OCI-LY1 (cell line): ENCODE measurements around the gene IFT27.

Experiments used
- H2AFZ ChIP-seq: fragments of 200-600 bp; sonication (generic), shearing (Covaris generic); 2 replicates; pipeline ENCODE4 v1.6.0; 2014; ENCODE audit warnings: antibody characterized with exemption, mild to moderate bottlenecking, low read length
- H3F3A ChIP-seq: fragments of 200-600 bp; sonication (generic), shearing (Covaris generic); 2 replicates; pipeline ENCODE4 v1.6.0; 2014; ENCODE audit warnings: mild to moderate bottlenecking, antibody characterized with exemption, low read length, moderate library complexity; ENCODE audit not compliant: insufficient read depth
- H3K27ac ChIP-seq: fragments of 200-600 bp; sonication (generic); 2 replicates; pipeline ENCODE4 v1.5.1; 2014; ENCODE audit warnings: low read length, mixed run types, mild to moderate bottlenecking, low read depth; ENCODE audit not compliant: poor library complexity, severe bottlenecking
- H3K27me3 ChIP-seq: fragments of 200-600 bp; sonication (generic); 2 replicates; pipeline ENCODE4 v1.6.0; 2014; ENCODE audit warnings: antibody characterized with exemption, mild to moderate bottlenecking, low read length, moderate library complexity; ENCODE audit not compliant: insufficient read depth
- H3K36me3 ChIP-seq: fragments of 200-600 bp; sonication (generic); 2 replicates; pipeline ENCODE4 v1.6.1; 2014; ENCODE audit warnings: mild to moderate bottlenecking, antibody characterized with exemption, low read length, moderate library complexity, mixed read lengths; ENCODE audit not compliant: insufficient read depth
- H3K4me1 ChIP-seq: fragments of 200-600 bp; sonication (generic); 2 replicates; pipeline ENCODE4 v1.5.1; 2014; ENCODE audit warnings: mild to moderate bottlenecking, low read length, moderate library complexity; ENCODE audit not compliant: insufficient read depth, severe bottlenecking
- H3K4me2 ChIP-seq: fragments of 200-600 bp; sonication (generic), shearing (Covaris generic); 2 replicates; pipeline ENCODE4 v1.6.1; 2014; ENCODE audit warnings: low read length
- H3K4me3 ChIP-seq: fragments of 200-600 bp; sonication (generic); 2 replicates; pipeline ENCODE4 v1.5.1; 2014; ENCODE audit warnings: low read length, low read depth, mild to moderate bottlenecking, mixed read lengths; ENCODE audit not compliant: poor library complexity, severe bottlenecking
- H3K79me2 ChIP-seq: fragments of 200-600 bp; shearing (Covaris generic); 2 replicates; pipeline ENCODE4 v1.6.1; 2016; ENCODE audit warnings: mixed run types, low read length, mixed read lengths; ENCODE audit not compliant: insufficient read depth
- H3K9ac ChIP-seq: fragments of 200-600 bp; sonication (generic), shearing (Covaris generic); 2 replicates; pipeline ENCODE4 v1.6.1; 2014; ENCODE audit warnings: mild to moderate bottlenecking, low read length, mixed read lengths
- H3K9me2 ChIP-seq: fragments of 200-600 bp; sonication (generic), shearing (Covaris generic); 2 replicates; pipeline ENCODE4 v1.6.1; 2014; ENCODE audit warnings: low read depth, mild to moderate bottlenecking, low read length, mixed read lengths
- H3K9me3 ChIP-seq: fragments of 200-600 bp; shearing (Covaris generic); 2 replicates; pipeline ENCODE4 v1.6.1; 2014; ENCODE audit warnings: low read length, mixed read lengths
- H4K20me1 ChIP-seq: fragments of 200-600 bp; sonication (generic), shearing (Covaris generic); 2 replicates; pipeline ENCODE4 v1.6.0; 2016; ENCODE audit warnings: mild to moderate bottlenecking, low read length; ENCODE audit not compliant: insufficient read depth
- EZH2 ChIP-seq: fragments of 200-600 bp; sonication (generic), shearing (Covaris generic); IDR thresholded peaks from 2 replicates; pipeline ENCODE4 v1.8.0; 2017; ENCODE audit warnings: borderline replicate concordance, mixed run types, mild to moderate bottlenecking, antibody characterized with exemption, low read length, moderate library complexity, mixed read lengths
- TF ChIP-seq, protein P1 (sequence below): fragments of 200-600 bp; sonication (generic), shearing (Covaris generic); IDR thresholded peaks from 2 replicates; pipeline ENCODE4 v1.5.1; 2017; ENCODE audit warnings: mild to moderate bottlenecking, antibody characterized with exemption, low read length, moderate library complexity, mixed read lengths

IFT27 gene

DNA sequence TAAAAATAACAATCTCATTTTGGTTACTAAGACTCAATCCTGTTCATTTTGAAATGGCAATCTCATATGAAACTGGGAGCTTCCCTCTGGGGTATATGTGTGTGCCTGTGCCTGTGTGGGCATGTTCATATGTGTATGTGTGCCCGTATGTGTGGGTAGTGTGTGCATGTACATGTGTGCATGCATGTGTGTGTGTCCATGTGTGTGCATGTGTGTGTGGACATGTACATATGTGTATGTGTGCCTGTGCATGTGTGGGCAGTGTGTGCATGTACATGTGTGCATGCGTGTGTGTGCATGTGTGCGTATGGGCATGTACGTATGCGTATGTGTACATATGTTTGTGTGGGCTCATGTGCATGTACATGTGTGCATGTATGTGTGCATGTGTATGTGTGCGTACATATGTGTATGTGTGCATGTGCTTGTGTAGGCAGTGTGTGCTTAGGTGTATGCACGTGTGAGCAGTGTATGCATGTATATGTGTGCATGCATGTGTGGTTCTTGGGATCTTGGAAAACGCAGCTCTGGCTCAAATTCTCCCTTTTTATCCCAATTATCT is 47.9 kb downstream of the IFT27 start:
- Histone ChIP-seq H3K27me3 (no peaks in the 10 kb centered on the region; the same call in 1 of the 2 replicates), H3K79me2 (no peaks in the 10 kb centered on the region), H3K9me2 (no peaks in the 10 kb centered on the region), H3K4me2 (no peak overlapping the region), H2AFZ (no peak overlapping the region), H3K9ac (no peak overlapping the region), H3F3A (no peaks in the 10 kb centered on the region), H3K4me1 (no peaks in the 10 kb centered on the region), H3K27ac (no peak overlapping the region), H3K4me3 (no peak overlapping the region), H3K9me3 (no peaks in the 10 kb centered on the region), H3K36me3 (no peaks in the 10 kb centered on the region), H4K20me1 (no peaks in the 10 kb centered on the region)
- TF ChIP-seq, protein P1, sequence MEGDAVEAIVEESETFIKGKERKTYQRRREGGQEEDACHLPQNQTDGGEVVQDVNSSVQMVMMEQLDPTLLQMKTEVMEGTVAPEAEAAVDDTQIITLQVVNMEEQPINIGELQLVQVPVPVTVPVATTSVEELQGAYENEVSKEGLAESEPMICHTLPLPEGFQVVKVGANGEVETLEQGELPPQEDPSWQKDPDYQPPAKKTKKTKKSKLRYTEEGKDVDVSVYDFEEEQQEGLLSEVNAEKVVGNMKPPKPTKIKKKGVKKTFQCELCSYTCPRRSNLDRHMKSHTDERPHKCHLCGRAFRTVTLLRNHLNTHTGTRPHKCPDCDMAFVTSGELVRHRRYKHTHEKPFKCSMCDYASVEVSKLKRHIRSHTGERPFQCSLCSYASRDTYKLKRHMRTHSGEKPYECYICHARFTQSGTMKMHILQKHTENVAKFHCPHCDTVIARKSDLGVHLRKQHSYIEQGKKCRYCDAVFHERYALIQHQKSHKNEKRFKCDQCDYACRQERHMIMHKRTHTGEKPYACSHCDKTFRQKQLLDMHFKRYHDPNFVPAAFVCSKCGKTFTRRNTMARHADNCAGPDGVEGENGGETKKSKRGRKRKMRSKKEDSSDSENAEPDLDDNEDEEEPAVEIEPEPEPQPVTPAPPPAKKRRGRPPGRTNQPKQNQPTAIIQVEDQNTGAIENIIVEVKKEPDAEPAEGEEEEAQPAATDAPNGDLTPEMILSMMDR = no peak
- no peak for TF ChIP-seq EZH2

DNA sequence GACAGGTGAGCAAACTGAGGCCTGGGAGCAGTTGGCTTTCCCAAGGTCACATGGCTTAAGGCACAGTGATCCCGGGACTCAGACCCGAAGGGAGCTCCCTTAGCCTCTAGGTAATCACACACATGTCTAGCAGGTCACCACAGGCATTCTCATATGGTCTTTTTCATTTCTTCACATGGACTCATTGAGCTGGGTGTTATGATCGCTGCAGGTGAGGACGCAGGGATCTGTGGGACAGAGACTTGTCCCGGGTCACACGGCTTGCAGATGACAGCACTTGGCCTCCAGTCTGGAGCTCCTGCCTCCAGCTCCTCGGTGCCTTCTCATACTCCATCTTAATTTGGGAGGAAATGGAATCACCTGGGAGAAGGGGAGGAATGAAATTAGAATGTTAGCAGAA is 48.8 kb downstream of the IFT27 start:
- no peaks in the 10 kb centered on the region; the same call in 1 of the 2 replicates for H3K27me3 ChIP-seq
- TF ChIP-seq EZH2 = no peak
- TF ChIP-seq, protein P1 = no peak
- no peaks in the 10 kb centered on the region for H3K4me1 ChIP-seq
- H3K27ac ChIP-seq = no peak overlapping the region
- H3K4me3 ChIP-seq = no peak overlapping the region
- H3K4me2 ChIP-seq = no peak overlapping the region
- no peaks in the 10 kb centered on the region for H3F3A ChIP-seq
- no peaks in the 10 kb centered on the region for H3K79me2 ChIP-seq
- H3K9ac ChIP-seq = no peak overlapping the region
- H4K20me1 ChIP-seq = no peaks in the 10 kb centered on the region
- H3K9me2 ChIP-seq = no peaks in the 10 kb centered on the region
- no peaks in the 10 kb centered on the region for H3K36me3 ChIP-seq
- H3K9me3 ChIP-seq = no peaks in the 10 kb centered on the region
- H2AFZ ChIP-seq = no peak overlapping the region

DNA sequence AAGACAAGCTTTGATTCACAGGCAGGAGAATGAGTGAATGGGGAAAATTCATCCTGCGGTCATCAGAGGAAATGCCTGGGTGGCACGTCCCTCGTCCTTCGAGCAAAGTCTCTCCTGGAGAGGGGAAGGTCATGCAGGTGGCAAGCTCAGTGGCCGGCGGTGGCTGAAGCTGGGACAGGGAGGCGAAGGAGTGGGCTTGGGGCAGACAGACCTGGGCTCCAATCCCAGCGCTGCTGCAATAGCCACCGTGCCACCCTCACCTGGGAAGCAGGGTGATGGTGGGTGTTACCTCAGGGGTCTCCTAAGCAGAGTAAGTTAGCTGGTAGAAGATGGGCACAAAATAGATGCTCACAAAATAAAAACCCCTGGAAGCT is 49.9 kb downstream of the IFT27 start:
- H3K36me3 ChIP-seq = no peaks in the 10 kb centered on the region
- TF ChIP-seq EZH2 = no peak
- TF ChIP-seq, protein P1 = no peak

More for the DNA sequence above, 49.9 kb downstream of the IFT27 start:
- Histone ChIP-seq H4K20me1 (no peaks in the 10 kb centered on the region), H2AFZ (no peak overlapping the region), H3F3A (no peaks in the 10 kb centered on the region), H3K9me3 (no peaks in the 10 kb centered on the region), H3K27me3 (no peaks in the 10 kb centered on the region; the same call in 1 of the 2 replicates), H3K4me3 (no peak overlapping the region), H3K9me2 (no peaks in the 10 kb centered on the region), H3K4me2 (no peak overlapping the region), H3K9ac (no peak overlapping the region), H3K79me2 (no peaks in the 10 kb centered on the region), H3K27ac (no peak overlapping the region), H3K4me1 (no peaks in the 10 kb centered on the region)
